SKM-1 (cell line): Measurements from ENCODE around the gene KRTAP19-3.
"Not testable (repeated sequence)": the region's sequence is repeated elsewhere in the genome, so short reads cannot be mapped to it uniquely, and the experiment has no call there.

Experiments
- DNase-seq: peaks from one replicate; lab custom pipeline; 2025; ENCODE audit not compliant: unreplicated experiment; lab: John Stamatoyannopoulos, UW

Gene KRTAP19-3

DNA sequence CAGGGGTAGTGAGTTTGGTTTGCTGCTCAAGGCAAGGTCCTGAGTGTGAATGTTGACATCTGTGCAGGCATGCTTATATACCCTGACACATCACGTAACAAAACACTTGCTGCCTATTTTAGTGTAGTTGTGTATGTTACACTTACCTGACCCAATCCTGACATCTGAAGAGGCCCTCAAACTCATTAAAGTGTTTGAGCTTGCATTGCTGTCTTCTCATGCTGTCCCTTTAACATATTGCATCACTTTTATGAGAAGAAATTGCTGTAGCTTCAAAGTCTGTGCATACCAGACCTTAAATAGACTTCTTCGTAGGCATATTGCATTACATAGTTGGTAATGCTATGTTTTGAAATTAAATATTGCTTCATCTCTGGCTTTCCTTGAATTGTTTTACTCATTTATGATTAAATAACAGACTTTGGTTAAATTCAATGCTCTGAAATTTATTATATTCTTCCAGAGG lies at the start of gene KRTAP19-3:
Gene KRTAP19-3 (minus strand): TSS at position 51 of the 466 bp plus-strand sequence. CDS start 56 bp downstream, outside the sequence.
- no peak for DNase-seq

DNA sequence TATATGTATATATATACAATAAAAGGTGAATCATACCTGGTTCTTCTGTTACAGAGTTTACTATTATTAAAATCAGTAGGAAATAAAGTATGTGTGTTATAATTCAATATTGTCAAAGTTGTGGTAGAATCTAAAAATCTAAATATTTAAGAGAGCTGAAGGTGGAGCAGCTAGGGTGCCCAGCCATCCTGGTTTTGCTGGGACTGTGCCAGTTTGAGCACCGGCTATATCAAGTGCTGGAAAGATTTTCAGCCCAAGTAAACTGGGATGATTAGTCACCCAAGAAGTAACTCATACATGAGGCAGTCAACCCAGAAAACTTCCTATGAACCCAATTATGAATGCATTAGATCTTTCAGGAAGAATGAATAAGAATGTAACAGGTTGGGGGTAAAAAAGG lies 27.1 kb upstream of the KRTAP19-3 start:
- no peak for DNase-seq

DNA sequence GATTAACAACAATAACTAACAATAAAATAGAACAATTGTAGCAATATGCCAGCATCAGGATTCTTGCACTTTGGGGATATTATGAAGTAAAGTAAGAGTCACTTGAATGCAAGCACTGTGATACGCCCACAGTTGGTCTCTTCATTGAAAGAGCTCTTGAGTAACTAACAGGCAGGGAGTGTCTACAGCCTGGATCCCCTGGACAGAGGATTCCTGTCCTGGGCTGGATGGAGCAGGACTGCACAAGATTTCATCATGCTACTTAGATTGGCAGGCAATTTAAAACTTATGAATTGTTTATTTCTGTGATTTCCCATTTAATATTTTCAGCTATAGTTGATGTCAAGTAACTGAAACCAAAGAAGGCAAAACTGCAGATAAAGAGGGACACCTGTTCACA lies 23.9 kb upstream of the KRTAP19-3 start:
- DNase-seq = no peak

DNA sequence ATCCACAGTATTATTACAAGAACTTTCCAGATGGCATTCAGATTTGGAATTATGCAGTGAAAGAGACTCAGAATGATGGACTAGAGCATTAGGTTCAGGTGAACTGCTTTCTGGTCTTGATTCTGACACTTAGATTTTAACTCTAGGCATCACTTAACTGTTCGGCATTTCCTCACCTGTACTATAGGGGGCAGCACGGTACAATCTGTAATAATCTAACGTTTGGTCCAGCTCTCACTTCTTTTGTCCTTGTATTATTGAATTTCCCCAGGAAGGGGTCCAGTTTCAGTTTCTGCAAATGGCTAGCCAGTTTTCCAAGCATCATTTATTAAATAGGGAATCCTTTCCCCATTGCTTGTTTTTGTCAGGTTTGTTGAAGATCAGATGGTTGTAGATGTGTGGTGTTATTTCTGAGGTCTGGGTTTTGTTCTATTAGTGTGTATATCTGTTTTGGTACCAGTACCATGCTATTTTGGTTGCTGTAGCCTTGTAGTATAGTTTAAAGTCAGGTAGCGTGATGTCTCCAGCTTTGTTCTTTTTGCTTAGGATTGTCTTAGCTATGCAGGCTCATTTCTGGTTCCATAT lies 13.9 kb upstream of the KRTAP19-3 start:
- not testable (repeated sequence) for DNase-seq

DNA sequence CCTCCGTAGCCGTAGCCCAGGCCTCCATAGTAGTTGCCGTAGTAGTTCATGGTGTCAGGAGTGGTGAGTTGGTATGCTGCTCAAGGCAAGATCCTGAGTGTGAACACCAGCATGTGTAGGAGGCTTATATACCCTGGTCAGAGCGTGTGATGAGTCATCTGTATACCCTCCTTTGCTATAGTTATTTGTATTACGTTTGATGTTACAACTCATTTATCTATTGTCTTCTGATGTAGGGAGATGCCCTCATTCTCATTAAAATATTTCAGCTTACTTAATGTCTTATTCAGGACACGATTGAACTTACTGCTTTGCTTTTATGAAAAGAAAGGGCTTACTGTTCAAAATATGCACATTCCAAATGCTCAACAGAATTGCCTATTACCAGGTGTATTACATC lies 10.2 kb upstream of the KRTAP19-3 start, which contains the start of gene KRTAP19-5:
Gene KRTAP19-5 (minus strand): TSS at position 101 of the 400 bp plus-strand sequence. CDS start 51 bp downstream, at position 50.
- DNase-seq = no peak

DNA sequence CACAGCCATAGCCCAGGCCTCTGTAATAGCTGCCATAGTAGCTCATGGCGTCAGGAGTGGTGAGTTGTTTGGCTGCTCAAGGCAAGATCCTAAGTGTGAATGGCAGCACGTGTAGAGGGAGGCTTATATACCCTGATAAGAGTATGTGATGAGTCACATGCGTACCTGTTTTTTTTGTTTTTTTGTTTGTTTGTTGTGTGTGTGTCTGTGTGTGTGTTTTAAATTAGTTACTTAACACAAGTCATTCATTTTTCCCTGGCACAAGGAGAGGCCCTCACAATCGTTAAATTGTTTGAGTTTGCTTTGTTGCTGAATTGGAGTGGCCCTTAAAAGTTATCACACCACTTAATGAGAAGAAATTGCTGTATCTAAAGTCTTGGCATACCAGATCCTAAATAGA lies 5.3 kb upstream of the KRTAP19-3 start, which contains the start of gene KRTAP19-4:
Gene KRTAP19-4 (minus strand): TSS at position 101 of the 400 bp plus-strand sequence. CDS start 55 bp downstream, at position 46.
- DNase-seq = no peak

DNA sequence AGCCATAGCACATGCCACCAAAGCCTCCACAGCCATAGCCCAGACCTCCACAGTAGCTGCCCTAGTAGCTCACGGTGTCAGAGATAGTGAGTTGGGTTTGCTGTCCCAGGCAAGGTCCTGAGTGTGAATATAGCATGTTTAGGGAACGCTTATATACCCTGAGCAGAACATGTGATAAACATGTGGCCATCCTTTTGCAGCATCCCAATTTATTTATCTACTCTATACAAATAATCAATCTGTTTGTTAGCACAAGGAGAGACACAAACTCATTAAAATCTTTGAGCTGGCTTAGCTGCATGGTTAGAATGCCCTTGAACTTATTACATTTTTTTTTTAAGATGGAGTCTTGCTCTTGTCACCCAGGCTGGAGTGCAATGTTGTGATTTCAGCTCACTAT lies 4.5 kb downstream of the KRTAP19-3 start, which contains the start of gene KRTAP19-2:
Gene KRTAP19-2 (minus strand): TSS at position 101 of the 400 bp plus-strand sequence. CDS start 88 bp downstream, at position 13.
- DNase-seq = no peak

DNA sequence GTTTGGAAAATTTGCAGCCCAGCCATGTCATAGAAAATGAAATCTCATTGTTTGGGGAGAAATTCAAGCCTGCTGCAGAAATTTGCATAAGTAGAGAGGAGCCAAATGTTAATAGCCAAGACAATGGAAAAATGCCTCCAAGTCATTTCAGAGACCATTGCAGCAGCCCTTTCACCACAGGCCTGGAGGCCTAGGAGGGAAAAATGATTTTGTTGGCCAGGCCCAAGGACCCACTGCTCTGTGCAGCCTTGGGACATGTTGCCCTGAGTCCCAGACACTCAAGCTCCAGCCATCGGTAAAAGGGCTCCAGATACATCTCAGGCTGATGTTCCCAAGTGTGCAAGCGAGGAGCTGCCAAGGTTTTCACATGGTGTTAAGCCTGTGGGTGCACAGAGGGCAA lies 5.6 kb downstream of the KRTAP19-3 start:
- DNase-seq = no peak

DNA sequence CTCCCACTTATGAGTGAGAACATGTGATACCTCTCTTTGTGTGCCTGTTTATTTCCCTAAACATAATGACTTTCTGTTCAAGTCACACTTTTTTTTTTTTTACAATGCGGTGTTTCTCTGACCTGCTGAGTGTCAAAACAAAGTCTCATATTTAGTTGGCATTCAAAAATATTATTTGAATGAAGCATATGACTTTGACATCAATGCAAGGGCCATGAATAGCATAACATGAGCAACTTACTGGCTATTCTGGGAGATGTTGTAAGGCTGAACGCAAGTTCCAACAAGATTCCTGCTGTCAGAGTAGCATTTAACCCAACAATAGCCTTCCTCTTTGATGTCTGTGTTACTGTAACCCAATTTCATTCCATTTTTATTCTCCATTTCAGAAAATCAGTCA lies 9.7 kb downstream of the KRTAP19-3 start:
- no peak for DNase-seq

DNA sequence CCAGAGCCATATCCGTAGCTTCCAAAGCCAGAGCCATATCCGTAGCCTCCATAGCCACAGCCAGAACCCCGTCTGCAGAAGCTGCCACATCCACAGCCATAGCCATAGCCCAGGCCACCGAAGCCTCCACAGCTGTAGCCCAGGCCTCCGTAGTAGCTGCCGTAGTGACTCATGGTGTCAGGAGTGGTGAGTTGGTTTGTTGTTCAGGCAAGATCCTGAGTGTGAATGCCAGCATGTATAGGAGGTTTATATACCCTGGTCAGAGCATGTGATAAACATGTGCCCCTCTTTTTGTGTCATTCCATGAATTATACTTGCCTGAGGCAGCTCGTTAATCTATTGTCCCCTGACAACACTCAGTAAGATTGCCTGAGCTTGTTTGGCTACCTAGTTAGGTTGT lies 11.7 kb downstream of the KRTAP19-3 start, which contains the start of gene KRTAP19-1:
Gene KRTAP19-1 (minus strand): TSS at position 223 of the 400 bp plus-strand sequence. CDS start 50 bp downstream, at position 173.
- DNase-seq = no peak

DNA sequence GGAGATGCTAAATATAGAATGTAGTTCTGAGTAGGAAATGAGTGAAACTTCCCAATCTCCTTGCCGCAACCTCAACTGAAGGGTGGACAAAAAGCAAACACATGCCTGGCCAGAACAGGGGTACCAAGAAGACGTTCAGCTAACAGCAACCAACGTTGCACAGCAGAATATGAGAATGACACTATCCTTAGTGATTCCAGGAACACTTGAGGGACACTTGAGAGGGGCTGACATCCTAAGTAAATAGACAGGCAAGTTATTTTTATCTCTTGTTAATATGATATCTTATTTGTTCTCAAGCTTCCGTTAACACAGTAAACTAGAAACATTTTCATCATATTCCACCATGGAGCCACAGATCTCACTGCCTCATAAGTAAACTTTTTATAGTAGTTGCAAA lies 12.6 kb downstream of the KRTAP19-3 start:
- DNase-seq = no peak

DNA sequence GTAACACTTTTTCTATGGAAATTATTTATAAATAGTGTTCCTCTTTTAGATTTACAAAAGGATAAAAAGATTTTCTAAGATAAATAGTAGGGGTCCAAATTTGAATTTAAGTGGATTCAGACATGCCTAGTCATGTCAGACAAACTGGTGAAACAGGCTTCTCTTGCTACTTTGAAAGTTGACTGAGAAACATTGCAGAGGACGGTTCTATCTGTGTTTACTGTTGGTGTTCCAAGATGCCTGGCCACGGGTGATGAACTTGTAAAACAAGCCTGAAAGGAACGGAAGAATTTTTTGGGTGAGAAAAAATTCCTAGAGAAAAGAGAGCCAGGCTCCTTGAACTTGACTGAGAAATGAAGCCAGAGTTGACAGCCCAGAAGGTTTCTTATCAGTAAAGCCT lies 13.8 kb downstream of the KRTAP19-3 start:
- no peak for DNase-seq

DNA sequence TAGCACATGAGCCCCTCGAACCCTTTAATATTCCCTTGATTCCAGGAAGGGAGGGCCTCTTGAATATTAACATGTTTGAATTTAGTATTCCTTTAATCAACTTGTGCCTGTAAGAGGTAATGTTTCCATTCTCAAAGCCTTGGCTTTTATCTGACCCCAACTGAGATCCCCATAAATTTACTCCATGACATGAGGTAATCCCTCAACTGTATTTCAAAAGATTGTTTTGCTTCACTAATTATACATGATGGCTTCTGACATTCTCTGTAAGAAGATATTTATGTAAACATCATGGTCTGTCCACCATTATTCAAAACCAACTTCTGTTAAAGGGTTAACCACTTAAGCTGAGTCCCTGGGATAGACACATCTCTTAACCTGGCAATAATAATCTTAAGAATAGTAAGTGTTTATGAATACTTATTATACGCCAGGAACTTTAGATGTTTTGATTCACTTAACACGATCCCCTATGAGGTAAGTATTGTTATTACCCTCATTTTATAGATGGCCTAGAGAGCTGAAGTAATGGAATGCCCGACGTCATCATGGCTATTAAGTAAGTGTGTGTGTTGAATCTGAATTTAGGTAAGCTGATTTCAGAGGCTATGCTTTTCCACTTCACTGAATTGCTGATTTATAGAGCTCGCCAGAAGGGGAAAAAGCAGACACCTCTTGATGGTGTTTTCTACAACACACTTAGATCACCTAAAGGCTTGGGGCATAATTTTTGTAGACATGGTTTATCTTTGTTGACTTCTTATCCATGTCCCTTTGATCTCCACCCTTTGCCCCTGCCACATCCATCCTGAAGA lies 22.7 kb downstream of the KRTAP19-3 start:
- DNase-seq = no peak

DNA sequence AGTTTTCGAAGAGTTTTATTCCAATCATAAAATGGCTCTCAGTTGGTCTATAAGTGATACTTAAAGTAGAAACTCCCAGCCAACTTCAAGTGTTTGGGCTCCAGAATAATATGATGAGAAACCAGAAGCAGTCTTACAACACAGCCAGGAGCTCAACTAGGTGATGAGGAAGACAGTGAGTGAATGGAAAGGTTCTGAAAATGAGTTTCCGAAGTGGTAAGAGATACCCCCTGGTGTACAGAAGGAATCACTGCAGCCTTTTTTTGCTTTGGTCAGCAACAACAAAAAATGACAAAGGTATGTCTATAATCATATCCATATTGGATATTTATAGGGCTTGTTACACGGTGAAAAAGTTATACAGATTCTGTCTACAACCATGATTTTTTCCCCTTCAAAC lies 28.1 kb downstream of the KRTAP19-3 start:
- DNase-seq = peak; percentile 11

DNA sequence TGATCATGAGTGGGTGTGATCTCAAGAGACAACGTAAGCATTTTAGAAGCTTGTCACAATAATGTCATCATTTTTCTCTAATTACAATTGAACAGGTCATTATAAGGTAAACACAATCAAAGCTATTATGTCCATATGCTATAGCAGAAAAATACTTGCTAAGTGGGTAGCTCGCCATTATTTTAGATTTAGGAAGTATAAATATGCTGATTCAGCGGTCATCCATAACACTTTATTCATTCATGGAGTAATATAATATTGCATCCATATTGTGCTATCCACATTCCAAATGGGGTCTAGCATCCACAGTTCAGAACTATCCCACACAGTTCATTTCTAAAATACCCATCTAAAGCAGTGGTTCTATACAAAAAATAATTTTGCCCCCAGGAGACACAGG lies 43.3 kb downstream of the KRTAP19-3 start:
- DNase-seq = no peak

DNA sequence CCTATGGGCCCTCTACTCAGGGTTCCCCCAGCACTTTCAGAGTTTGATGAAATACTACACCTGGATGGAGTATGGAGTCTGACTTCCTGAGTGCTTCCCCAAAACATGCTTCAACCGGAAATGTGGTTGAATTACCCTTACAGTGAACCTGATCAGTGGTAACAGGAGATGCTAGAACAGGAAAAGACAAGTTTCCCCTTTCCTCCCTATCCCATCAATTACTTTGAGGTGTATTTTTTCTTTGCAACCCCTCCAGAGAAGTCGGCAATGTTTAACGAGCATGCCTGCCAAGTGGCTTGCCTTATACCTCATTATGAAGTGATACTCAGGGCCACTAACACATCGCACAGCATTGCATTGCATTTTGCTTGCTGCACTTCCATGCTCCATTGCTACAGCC lies 44.8 kb downstream of the KRTAP19-3 start:
- DNase-seq = peak; percentile 4

DNA sequence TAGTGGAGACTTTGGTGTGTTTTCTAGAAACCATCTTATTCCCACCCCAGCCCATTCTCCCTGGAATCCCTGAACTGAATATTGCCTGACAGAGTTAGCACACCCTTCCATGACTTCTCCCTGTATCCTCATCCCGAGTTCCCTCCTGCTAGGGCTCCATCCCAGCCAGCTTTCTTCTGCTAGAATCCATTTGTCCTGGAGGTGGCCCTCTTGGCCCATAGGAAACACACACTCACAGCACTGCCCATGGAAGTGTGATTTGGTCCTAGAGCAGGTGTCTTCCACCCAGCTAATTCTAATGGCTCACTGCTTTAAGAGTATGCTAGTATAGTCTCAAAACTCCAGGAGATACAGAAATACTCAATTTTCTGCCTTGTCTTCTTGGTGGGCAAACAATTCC lies 47.6 kb downstream of the KRTAP19-3 start:
- DNase-seq = no peak

DNA sequence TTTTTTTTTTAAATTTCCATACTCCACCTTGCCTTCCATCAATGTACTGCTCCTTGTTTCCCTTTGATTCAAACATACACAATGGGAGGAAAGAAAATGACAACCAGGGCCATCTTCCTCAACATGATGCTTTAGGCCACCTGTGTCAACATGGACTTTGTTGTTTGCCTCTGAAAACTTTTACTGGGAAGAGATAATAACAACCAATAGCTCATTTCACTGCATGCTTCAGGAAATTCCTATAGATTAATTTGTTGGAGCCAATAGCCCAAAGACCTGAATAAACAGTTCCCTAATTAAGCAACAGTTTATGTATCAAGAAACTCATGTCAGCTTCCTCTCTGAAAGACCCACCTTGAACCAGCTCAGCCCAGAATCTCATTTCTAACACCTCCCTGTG lies 48.6 kb downstream of the KRTAP19-3 start:
- DNase-seq = no peak
